Ramos (cell line): Measurements from ENCODE around the gene RIMS1.

Experiments
- in situ Hi-C: fragments of 300-500 bp; cut with MboI; formaldehyde crosslinking; loops from one replicate; pipeline ENCODE4 v1.14.3; 2022; ENCODE audit warnings: low sequenced_read_pairs; ENCODE audit not compliant: unreplicated experiment

The RIMS1 gene

GRCh38 chr6:72218125-72218524 lies 331.8 kb downstream of the RIMS1 start:
- in situ Hi-C loops = no loop called here

- in situ Hi-C loops = no loop called here
Observed at GRCh38 chr6:72219536-72219935, 333.2 kb downstream of the RIMS1 start.

GRCh38 chr6:72238021-72238420 lies 351.7 kb downstream of the RIMS1 start:
- in situ Hi-C loops = no loop called here

DNA sequence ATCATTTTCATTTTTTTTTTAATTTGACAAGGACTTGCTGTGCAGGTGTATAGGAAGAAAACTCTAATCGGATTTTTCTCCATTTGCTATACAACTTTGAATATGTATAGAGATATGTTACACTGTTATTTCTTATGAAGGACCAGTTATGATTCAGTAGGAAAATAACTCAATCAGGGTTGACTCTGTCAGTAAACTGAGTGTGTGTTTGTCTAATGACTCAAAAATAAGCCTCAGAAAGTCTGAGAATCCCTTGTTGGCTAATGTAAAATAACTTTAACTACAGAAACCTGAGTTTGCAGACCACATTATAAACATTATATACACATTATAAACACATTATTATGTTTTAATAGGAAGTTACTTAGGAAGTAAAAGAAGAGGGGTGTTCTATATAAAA lies 352.6 kb downstream of the RIMS1 start:
- in situ Hi-C loops = no loop called here

GRCh38 chr6:72245565-72245964 lies 359.2 kb downstream of the RIMS1 start:
- in situ Hi-C loops = no loop called here

GRCh38 chr6:72246926-72247325 lies 360.6 kb downstream of the RIMS1 start:
- in situ Hi-C loops = no loop called here

DNA sequence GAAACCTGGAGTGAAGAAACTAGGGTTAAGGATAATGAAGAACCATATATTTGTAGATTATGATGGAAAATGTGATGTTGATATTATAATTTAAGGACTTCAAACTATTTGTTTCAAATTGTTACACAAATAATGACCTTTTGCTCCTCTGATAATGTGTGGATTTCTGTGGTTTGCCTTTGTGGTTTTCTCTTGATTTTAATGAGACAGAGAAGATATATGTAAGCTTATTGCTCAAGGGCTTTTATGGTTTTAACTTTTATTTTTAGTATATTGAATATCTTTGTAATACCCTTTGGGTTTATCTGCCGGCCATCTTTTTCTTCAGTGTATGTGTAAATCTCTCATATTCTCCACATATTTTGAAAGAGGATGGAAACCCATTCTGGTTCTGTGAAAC lies 362.3 kb downstream of the RIMS1 start:
- in situ Hi-C loops = no loop called here

DNA sequence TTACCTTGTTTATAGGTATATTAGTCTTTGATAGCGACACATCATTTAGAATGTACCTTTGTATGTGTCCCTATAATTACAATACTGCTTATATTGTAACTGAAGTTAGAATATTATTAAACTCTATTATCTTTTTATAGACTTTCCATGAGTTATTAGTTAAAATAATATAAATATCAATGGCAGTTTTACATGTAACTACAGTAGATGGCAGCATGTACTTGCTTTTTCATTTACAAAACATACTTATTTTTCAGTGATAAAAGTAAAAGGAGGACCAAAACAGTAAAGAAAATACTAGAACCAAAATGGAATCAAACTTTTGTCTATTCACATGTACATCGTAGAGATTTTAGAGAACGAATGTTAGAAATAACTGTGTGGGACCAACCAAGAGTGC lies 364.3 kb downstream of the RIMS1 start:
- in situ Hi-C loops = no loop called here

DNA sequence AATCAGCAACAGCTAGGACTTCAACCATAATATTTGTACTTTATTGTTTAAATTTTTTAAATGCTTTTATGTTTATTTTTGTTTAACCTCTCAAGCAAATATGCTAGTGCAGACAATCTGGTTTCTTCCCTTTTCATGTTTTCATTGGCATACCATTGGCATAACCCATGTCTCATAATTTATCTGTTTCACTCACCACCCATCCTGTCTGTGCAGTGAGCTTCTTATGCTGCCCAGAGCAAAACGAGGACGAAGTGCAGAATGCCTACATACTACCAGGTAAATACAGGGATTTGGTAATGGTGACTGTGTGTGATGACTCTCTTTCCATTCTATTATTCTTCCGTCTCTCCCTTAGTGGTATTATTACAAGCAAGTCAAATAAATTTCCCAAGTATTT lies 374.1 kb downstream of the RIMS1 start:
- in situ Hi-C loops = no loop called here

DNA sequence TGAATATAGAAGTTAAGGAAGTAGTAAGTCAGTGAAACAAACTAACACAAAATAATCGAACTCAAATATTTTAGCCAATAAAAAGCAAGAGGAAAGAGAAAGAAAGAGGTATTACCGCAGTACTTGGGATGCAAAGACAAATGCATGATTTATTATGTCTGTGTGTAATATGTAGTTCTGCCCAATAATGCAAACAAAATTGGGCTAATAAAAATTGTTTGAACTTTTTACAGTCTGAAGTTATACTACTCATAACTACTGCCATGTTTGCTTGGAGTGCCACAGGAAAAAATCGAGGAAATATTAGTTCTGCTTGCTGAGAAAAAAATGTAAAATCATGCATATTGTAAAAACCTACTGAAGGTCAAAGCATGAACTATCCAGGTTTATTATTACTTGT lies 375.2 kb downstream of the RIMS1 start:
- in situ Hi-C loops = no loop called here

- in situ Hi-C loops = no loop called here
Observed at GRCh38 chr6:72262254-72262653, 375.9 kb downstream of the RIMS1 start.

GRCh38 chr6:72267470-72267869 lies 381.1 kb downstream of the RIMS1 start:
- in situ Hi-C loops = no loop called here

- in situ Hi-C loops = no loop called here
Observed at GRCh38 chr6:72271531-72271930, 385.2 kb downstream of the RIMS1 start.

- in situ Hi-C loops = no loop called here
Observed at GRCh38 chr6:72272958-72273357, 386.6 kb downstream of the RIMS1 start.

- in situ Hi-C loops = no loop called here
Observed at GRCh38 chr6:72275888-72276287, 389.5 kb downstream of the RIMS1 start.

DNA sequence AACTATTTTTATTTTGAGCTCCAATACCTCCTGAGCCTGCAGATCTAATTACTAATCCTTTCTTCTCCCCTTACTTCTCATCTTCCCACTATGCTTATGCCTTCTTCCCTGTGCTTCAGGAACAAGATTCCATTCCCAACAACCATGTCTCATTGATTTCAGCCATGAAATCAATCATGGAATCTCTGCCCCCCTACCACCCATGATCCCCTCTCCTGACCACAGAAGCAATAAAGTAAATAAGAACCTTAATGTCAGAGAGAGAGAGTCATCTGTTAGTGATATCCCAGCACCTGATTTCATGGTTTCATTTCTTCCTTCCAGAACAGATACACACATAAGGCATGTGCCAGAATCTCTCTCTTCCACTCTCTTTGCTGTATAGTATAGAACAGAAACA lies 395.9 kb downstream of the RIMS1 start:
- in situ Hi-C loops = no loop called here

- in situ Hi-C loops = no loop called here
Observed at GRCh38 chr6:72283571-72283970, 397.2 kb downstream of the RIMS1 start.

GRCh38 chr6:72286911-72287311 lies 400.6 kb downstream of the RIMS1 start:
- in situ Hi-C loops = no loop called here

GRCh38 chr6:72287801-72288200 lies 401.5 kb downstream of the RIMS1 start:
- in situ Hi-C loops = no loop called here

DNA sequence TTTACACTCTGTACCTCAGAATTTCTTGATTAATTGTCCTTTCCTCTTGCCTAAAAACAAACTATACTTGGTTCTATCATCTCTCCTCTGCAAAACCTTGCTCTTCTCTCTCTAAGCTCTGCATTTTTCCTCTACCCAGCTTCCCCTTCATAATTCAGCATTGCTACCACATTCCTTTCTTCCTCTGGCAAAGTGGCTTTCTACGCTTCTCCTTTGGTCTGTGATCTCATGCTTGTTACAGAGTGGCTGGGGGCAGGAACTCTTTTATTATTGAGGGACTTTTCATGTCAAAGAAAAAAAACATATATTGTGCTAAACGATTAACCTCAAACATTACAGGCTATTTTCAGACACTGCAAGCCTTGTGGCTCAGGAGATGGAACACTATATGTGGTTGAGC lies 402.2 kb downstream of the RIMS1 start:
- in situ Hi-C loops = no loop called here

GRCh38 chr6:72290620-72291019 lies 404.3 kb downstream of the RIMS1 start:
- in situ Hi-C loops = no loop called here

GRCh38 chr6:72296375-72296774 lies 410.0 kb downstream of the RIMS1 start:
- in situ Hi-C loops = no loop called here

DNA sequence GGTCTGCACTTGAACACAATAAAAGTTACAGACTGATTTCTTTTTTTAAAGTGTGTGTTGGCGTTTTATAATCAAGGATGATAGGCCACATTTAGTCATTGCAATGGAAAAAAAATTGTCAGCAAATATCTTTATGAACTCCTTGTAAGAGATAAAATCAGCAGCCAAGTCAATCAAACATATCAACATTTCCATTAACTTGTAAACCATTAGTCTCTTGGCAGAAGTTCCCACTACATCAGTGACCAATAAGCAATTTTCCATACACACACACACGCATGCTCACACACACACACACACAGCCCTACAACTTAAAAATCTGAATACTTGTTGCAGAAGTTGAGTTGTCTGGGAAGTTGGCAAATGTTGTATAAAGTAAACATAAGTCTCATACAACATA lies 419.6 kb downstream of the RIMS1 start:
- in situ Hi-C loops = no loop called here
